Endothelial cell (in vitro differentiated cells): ENCODE results near the gene HAND1. TPM values are rescaled to one million over a fixed set of nuclear protein-coding genes. Genes with fewer than 3 reads are reported as not detected.

Experiments used
- DNase-seq: peaks from one replicate; pipeline ENCODE4 v3.0.0; 2021; ENCODE audit warnings: low spot score
- H3K27ac Mint-ChIP-seq: one replicate; pipeline ENCODE4 v1.8.0; 2021; ENCODE audit warnings: mixed read lengths, inconsistent platforms; ENCODE audit not compliant: unreplicated experiment
- H3K27me3 Mint-ChIP-seq: one replicate; pipeline ENCODE4 v1.8.0; 2021; ENCODE audit warnings: mild to moderate bottlenecking, moderate library complexity, mixed read lengths, inconsistent platforms; ENCODE audit not compliant: unreplicated experiment
- H3K36me3 Mint-ChIP-seq: one replicate; pipeline ENCODE4 v1.8.0; 2021; ENCODE audit warnings: mild to moderate bottlenecking, low read depth, mixed read lengths, inconsistent platforms; ENCODE audit not compliant: unreplicated experiment
- H3K4me1 Mint-ChIP-seq: one replicate; pipeline ENCODE4 v1.8.0; 2021; ENCODE audit warnings: mild to moderate bottlenecking, mixed read lengths, inconsistent platforms; ENCODE audit not compliant: unreplicated experiment
- H3K4me3 Mint-ChIP-seq: one replicate; pipeline ENCODE4 v1.8.0; 2021; ENCODE audit warnings: mild to moderate bottlenecking, mixed read lengths, inconsistent platforms; ENCODE audit not compliant: unreplicated experiment
- H3K9me3 Mint-ChIP-seq: one replicate; pipeline ENCODE4 v1.8.0; 2021; ENCODE audit warnings: mixed read lengths, inconsistent platforms; ENCODE audit not compliant: unreplicated experiment
- CTCF ChIP-seq: fragments of 200-600 bp; sonication (generic); IDR thresholded peaks from one replicate; pipeline ENCODE4 v1.5.0; 2021; ENCODE audit warnings: antibody characterized with exemption; ENCODE audit not compliant: unreplicated experiment
- total RNA-seq: library from RNA; stranded (reverse); fragmentation: NEBNext Ultra II Directional; extraction: Animal tissue kit (Norgen Biotek cat#: 25700); gene quantifications from one replicate; pipeline ENCODE4 v1.2.1, GENCODE V29; 2021; ENCODE audit not compliant: unreplicated experiment

The HAND1 gene
- total RNA-seq, 1 donor from 2014 or later, result 0.95 TPM

- H3K36me3 Mint-ChIP-seq, result no peaks in the 10 kb centered on the region
- no peak overlapping the region for H3K27ac Mint-ChIP-seq
- no peak for TF ChIP-seq CTCF
- H3K4me3 Mint-ChIP-seq, result no peak overlapping the region
- peaks cover 5% of the 10 kb centered on the region for H3K4me1 Mint-ChIP-seq
- no peak for DNase-seq
- H3K9me3 Mint-ChIP-seq, result no peaks in the 10 kb centered on the region
- no peaks in the 10 kb centered on the region for H3K27me3 Mint-ChIP-seq
Observed at GRCh38 chr5:154491941-154492340, 13.9 kb upstream of the HAND1 start.

- H3K27me3 Mint-ChIP-seq, result peaks cover 21% of the 10 kb centered on the region
- H3K4me1 Mint-ChIP-seq, result peaks cover 20% of the 10 kb centered on the region
- DNase-seq, result no peak
- no peaks in the 10 kb centered on the region for H3K9me3 Mint-ChIP-seq
- H3K4me3 Mint-ChIP-seq, result no peak overlapping the region
- TF ChIP-seq CTCF, result no peak
- H3K36me3 Mint-ChIP-seq, result no peaks in the 10 kb centered on the region
- H3K27ac Mint-ChIP-seq, result no peak overlapping the region
Observed at GRCh38 chr5:154487541-154487940, 9.5 kb upstream of the HAND1 start.

- Mint-ChIP-seq H3K9me3 (no peaks in the 10 kb centered on the region), H3K27ac (no peak overlapping the region), H3K27me3 (peaks cover 25% of the 10 kb centered on the region), H3K4me3 (no peak overlapping the region), H3K36me3 (no peaks in the 10 kb centered on the region), H3K4me1 (peaks cover 20% of the 10 kb centered on the region)
- no peak for TF ChIP-seq CTCF
- no peak for DNase-seq
Observed at GRCh38 chr5:154486427-154486866, 8.4 kb upstream of the HAND1 start.

- Mint-ChIP-seq H3K27ac (no peak overlapping the region), H3K9me3 (no peaks in the 10 kb centered on the region), H3K4me3 (no peak overlapping the region), H3K4me1 (peaks cover 20% of the 10 kb centered on the region), H3K27me3 (peaks cover 25% of the 10 kb centered on the region), H3K36me3 (no peaks in the 10 kb centered on the region)
- DNase-seq, result no peak
- no peak for TF ChIP-seq CTCF
Observed at GRCh38 chr5:154485850-154486426, 7.9 kb upstream of the HAND1 start.

DNA sequence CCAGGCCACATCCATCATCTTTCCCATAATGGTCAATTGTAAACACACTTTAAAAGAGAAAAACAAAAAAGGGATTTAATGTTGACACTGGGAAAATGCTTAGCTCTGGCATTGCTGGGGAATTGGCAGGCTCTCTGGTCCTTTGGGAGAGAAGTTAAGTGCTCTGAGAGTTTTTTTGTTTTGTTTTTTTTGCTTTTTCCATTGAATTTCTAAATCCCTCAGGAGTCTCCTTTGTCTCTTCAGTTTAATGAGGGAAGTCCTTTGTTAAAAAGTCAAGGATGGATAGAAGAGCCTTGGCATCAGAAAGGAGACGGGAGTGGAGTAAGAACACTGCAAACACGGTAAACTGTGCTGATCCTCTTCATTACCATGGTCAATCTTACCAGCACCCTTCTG is 7.1 kb upstream of the HAND1 start:
- Mint-ChIP-seq H3K27ac (no peak overlapping the region), H3K4me3 (no peak overlapping the region), H3K36me3 (no peaks in the 10 kb centered on the region), H3K4me1 (peaks cover 20% of the 10 kb centered on the region), H3K9me3 (no peaks in the 10 kb centered on the region), H3K27me3 (peaks cover 26% of the 10 kb centered on the region)
- no peak for TF ChIP-seq CTCF
- no peak for DNase-seq
